HG03064 (cell line): ENCODE measurements around the gene SPG7.
"Not testable (repeated sequence)": the region's sequence is repeated elsewhere in the genome, so short reads cannot be mapped to it uniquely, and the experiment has no call there.

Experiments used
- ATAC-seq: cut with Tn5 transposase; IDR thresholded peaks from one replicate; pipeline ENCODE4 v1.9.1; 2021; ENCODE audit warnings: low read depth; ENCODE audit not compliant: unreplicated experiment

Gene SPG7

DNA sequence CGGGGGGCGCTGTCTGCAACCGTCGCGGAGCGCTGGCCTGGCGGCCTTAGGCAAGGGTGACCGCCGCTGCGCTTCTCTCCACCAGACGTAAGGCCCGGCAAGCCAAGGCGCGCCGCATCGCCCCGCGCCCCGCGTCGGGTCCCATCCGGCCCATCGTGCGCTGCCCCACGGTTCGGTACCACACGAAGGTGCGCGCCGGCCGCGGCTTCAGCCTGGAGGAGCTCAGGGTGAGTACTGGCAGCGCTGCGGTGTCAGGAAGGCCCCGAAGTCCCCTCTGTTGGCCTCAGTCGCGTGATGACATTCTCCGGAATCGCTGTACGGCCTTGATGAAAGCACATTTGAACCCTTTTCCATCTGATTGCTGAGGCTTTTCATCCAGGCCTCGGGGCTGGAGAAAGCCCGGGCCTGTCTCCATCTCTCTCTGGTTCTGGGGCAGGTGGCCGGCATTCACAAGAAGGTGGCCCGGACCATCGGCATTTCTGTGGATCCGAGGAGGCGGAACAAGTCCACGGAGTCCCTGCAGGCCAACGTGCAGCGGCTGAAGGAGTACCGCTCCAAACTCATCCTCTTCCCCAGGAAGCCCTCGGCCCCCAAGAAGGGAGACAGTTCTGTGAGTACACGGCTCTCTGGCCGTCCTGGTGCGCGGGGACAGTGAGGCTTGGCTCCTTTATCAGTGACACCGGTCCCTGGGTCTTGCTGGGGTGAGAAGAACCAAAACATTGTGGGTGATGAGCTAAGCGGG, 53.1 kb downstream of the SPG7 start:
- ATAC-seq = no peak

GRCh38 chr16:89561884-89562599, 53.8 kb downstream of the SPG7 start:
- ATAC-seq = no peak

DNA sequence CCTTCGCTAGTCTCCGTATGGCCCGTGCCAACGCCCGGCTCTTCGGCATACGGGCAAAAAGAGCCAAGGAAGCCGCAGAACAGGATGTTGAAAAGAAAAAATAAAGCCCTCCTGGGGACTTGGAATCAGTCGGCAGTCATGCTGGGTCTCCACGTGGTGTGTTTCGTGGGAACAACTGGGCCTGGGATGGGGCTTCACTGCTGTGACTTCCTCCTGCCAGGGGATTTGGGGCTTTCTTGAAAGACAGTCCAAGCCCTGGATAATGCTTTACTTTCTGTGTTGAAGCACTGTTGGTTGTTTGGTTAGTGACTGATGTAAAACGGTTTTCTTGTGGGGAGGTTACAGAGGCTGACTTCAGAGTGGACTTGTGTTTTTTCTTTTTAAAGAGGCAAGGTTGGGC, 54.7 kb downstream of the SPG7 start:
- no peak for ATAC-seq

DNA sequence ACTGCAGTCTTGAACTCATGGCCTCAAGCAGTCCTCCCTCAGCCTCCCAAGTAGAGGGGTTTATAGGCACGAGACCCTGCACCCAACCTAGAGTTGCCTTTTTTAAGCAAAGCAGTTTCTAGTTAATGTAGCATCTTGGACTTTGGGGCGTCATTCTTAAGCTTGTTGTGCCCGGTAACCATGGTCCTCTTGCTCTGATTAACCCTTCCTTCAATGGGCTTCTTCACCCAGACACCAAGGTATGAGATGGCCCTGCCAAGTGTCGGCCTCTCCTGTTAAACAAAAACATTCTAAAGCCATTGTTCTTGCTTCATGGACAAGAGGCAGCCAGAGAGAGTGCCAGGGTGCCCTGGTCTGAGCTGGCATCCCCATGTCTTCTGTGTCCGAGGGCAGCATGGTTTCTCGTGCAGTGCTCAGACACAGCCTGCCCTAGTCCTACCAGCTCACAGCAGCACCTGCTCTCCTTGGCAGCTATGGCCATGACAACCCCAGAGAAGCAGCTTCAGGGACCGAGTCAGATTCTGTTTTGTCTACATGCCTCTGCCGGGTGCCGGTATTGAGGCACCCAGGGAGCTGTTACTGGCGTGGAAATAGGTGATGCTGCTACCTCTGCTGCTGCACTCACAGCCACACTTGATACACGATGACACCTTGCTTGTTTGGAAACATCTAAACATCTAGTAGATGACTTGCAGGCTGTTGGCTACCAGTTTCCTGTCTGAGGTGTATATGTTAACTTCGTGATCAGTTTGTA, 55.6 kb downstream of the SPG7 start:
- no peak for ATAC-seq

DNA sequence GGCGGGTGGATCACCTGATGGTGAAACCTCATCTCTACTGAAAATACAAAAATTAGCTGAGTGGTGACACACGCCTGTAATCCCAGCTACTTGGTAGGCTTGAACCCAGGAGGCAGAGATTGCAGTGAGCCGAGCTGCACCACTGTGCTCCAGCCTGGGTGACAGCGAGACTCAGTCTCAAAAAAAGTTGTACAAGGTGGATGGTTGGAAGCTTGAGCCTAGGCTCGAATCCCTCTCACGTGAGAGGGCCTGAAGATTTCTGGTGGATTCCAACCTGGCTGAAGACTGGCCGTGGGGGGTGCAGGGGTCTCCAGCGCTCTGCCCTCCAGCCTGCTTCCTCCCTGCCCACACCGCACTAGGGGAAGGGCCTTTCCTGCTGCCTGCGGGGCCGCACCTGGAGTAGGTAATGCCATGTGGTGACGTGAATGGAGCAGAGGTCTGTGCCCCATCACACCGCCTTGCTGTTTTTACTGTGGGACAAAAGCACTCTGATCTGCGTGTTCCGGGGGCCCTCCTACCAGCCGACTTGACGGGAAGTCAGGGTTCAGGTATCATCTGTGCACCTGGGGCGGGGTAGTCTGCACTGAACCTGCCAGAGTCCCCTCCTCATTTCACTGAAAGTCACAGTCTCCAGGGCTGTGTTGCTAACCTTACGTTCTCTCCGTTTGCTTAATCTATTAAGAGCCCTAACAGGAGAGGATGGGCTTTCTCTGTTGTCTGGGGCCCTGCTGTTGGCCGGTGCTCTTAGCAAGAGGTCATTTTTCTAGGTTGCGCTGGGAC, 56.5 kb downstream of the SPG7 start:
- no peak for ATAC-seq

DNA sequence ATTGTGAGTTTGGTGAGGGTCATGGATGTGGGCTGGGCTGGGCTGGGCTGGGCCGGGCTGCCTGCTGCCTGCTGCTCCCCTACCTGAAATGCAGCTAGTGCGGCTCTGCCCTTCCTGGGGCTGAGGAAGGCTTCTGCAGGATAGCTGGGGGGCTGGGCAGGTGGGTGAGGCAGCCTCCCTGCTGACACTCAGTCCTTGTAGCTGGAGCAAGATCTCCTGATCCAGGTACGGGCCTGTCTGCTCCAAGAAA, 57.0 kb downstream of the SPG7 start:
- ATAC-seq = no peak

- ATAC-seq = no peak
Measured at GRCh38 chr16:89565506-89566372, 57.5 kb downstream of the SPG7 start.

DNA sequence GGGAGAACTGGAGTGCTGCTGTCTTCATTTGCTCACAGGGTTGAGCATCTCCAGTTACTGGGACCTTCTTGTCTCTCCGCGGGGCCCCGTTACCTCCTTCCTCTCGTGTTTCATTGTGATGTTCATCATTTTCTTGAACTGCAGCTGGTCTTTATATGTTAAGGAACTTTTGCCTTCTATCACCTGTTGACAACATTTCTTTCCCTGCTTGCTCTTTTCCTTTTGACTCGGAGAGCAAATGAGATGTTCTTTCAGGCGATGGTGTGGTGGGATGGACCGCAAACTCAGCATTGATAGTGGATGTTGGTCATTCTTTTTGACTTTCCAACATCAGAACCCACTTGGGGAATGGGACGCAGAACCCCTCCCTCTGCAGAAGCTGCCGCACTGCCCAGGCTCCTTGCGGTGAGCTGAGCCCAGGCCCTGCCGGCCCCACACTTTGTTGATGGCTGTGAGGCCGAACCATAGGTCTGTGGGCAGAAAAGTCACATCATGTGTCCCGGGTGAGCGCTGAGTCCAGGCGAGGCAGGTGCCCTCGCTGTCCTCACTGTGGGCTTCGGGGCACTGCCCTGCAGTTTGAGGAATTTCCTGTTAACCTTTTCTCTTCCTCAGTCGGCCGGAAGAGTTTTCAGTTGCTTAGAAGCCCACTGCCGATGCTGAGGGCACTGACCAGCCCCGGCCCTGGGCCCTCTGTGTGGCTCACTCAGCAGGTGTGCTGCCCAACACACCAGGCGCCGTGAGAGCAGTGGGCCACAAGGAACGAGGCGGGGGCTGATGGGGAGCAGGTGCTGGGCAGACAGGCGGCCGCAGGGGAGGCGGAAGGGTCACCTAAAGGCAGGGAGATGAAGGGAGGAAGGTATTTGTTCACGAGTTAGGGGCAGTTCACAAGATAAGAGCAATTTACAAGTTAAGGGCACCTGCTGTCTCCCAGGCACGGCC, 59.7 kb downstream of the SPG7 start:
- no peak for ATAC-seq

GRCh38 chr16:89569506-89570341, 61.5 kb downstream of the SPG7 start:
- ATAC-seq = no peak

DNA sequence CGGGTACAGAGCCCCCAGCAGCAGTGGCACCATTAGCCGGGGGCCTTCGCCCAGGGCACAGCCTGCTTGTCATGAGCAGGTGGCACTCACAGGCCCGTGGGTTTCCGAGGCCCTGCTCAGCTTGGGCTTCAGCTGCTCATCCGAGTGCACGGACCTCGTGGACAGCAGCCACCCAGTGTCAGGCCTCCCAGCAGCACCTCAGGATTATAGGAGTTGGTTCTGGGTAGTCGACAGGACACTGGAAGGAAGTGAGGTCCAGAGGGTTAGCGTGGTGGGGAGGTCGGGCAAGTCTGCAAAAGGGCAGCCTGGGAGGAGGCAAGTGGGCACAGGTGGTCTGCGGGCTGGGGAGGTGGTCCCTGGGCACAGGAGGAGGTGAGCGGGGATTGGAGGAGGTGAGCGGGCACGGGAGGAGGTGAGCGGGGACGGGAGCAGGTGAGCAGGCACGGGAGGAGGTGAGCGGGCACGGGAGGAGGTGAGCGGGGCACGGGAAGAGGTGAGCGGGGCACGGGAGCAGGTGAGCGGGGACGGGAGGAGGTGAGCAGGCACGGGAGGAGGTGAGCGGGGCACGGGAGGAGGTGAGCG, 62.2 kb downstream of the SPG7 start:
- no peak for ATAC-seq

- ATAC-seq = not testable (repeated sequence)
Measured at GRCh38 chr16:89570983-89571598, 62.9 kb downstream of the SPG7 start.

DNA sequence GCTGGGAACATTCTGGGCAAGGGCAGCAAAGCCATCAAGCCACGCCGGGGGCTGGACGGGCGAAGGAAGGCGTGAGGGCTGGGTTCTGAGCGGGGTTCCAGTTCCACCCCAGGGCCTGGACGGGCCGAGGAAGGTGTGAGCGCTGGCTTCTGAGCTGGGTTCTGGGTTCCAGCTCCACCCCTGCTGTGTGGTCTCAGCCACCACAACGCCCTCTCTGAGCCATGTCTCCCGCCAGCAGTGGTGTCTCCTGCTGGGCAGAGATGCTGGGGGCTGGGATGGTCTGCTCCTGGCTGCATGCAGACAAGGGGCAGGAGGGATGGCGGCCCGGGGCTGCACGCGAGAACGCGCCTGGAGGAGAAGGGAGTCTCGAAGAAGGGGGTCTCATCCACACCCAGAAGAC, 63.4 kb downstream of the SPG7 start:
- no peak for ATAC-seq

- ATAC-seq = no peak
Measured at GRCh38 chr16:89572073-89572484, 63.9 kb downstream of the SPG7 start.

- ATAC-seq = no peak
Measured at GRCh38 chr16:89572485-89573205, 64.4 kb downstream of the SPG7 start.

DNA sequence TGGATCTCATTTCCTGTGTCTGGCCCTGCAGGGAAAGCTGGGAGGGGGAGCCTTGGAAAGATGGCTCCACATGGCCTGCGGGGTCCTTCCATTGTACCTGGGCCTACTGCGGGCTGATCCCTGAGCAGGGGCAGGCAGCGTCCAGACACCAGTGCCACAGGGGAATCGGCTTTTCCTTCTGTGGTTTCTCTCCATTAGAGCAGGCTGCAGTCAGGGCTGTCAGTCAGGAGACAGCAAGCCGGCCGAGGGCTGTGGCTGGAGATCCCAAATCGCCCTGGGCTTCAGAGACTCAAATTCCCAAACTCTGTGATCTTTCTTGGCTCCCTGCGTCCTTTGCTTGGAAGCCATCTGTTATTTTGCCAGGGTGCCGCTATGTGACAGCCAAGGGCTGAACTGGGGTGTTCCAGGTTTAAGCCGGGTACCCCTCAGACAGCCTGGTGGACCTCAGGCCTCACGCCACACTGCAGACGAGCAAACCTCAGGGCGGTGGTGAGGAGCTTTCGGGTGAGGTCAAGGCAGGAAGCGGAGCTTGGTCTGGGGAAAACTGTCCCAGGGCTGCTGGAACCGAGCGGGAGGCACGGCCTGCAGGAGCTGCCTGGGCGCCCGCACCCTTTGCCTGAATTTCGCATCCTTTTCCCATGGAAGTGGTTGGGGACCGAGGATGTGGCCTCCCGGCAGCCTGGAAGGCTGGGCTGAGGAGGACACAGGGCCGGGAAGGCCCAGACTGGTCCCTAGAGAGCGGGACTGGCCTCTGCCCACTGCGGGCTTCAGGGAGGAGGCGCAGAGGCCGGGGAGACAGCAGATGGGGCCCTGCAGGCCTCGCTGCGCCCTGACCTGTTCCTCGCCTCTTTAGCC, 65.8 kb downstream of the SPG7 start:
- ATAC-seq = no peak
